Osteoblast (primary cell): ENCODE measurements around the gene SLC22A25. TPM values are rescaled to one million over a fixed set of nuclear protein-coding genes. Genes with fewer than 3 reads are reported as not detected.

ENCODE experiments used
- DNase-seq: peaks from one replicate; pipeline ENCODE4 v3.0.0; 2011; ENCODE audit warnings: low spot score, mixed read lengths; ENCODE audit not compliant: insufficient read length; ENCODE audit errors: missing footprints
- H2AFZ ChIP-seq: 2 replicates; pipeline ENCODE4 v1.6.0; 2011; ENCODE audit warnings: mild to moderate bottlenecking, low read length
- H3K27ac ChIP-seq: 2 replicates; pipeline ENCODE4 v1.5.1; 2011; ENCODE audit warnings: mild to moderate bottlenecking, low read depth, low read length, moderate library complexity
- H3K27me3 ChIP-seq: 2 replicates; pipeline ENCODE4 v1.6.0; 2012; ENCODE audit warnings: mild to moderate bottlenecking, control low read depth, inconsistent platforms, low read length, moderate library complexity; ENCODE audit not compliant: insufficient read depth
- H3K36me3 ChIP-seq: 2 replicates; pipeline ENCODE4 v1.5.1; 2011; ENCODE audit warnings: mild to moderate bottlenecking, low read length, control low read depth, moderate library complexity; ENCODE audit not compliant: insufficient read depth
- H3K4me1 ChIP-seq: 2 replicates; pipeline ENCODE4 v1.5.1; 2011; ENCODE audit warnings: mild to moderate bottlenecking, low read length, control low read depth, moderate library complexity; ENCODE audit not compliant: insufficient read depth
- H3K4me2 ChIP-seq: 2 replicates; pipeline ENCODE4 v1.6.0; 2011; ENCODE audit warnings: mild to moderate bottlenecking, low read length; ENCODE audit not compliant: insufficient read depth
- H3K4me3 ChIP-seq: fragments of 200-600 bp; sonication (generic); 3 replicates; pipeline ENCODE4 v1.5.1; 2012; ENCODE audit warnings: mild to moderate bottlenecking, low read length, inconsistent platforms; ENCODE audit not compliant: insufficient read depth
- H3K79me2 ChIP-seq: 2 replicates; pipeline ENCODE4 v1.6.0; 2012; ENCODE audit warnings: mild to moderate bottlenecking, low read length, control low read depth, inconsistent platforms; ENCODE audit not compliant: insufficient read depth
- H3K9me3 ChIP-seq: 2 replicates; pipeline ENCODE4 v1.5.1; 2011; ENCODE audit warnings: low read depth, low read length, control low read depth
- H4K20me1 ChIP-seq: 2 replicates; pipeline ENCODE4 v1.6.0; 2012; ENCODE audit warnings: mild to moderate bottlenecking, low read length, control low read depth; ENCODE audit not compliant: insufficient read depth
- total RNA-seq: library from RNA; depleted of rRNA; stranded (reverse); fragments of >200 nt; gene quantifications from 2 replicates; pipeline ENCODE4 v1.2.3, GENCODE V29; 2012
- TF ChIP-seq, protein P1 (sequence below): IDR thresholded peaks from 2 replicates; pipeline ENCODE4 v1.5.1; 2011; ENCODE audit warnings: mild to moderate bottlenecking, low read depth, low read length, moderate library complexity; ENCODE audit errors: extremely low read depth

SLC22A25 gene
- total RNA-seq, 1 donor = not detected

DNA sequence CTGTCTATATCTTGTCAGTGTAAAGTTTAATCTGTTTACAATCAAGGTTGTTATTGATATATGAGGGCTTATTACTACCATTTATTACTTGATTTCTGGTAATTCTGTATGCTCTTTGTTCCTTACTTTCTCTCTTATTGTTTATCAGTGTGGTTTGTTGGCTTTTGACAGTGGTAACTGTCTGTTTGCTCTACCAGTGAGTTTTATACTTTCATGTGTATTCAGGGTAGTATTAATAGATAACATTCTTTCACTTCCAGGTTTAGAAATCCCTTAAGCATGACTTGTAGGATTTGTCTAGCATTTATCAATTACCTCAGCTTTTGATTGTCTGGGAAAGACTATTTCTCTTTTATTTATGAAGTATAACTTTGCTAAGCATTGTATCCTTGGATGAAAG lies 37.5 kb upstream of the SLC22A25 start:
- Histone ChIP-seq H3K79me2 (no peaks in the 10 kb centered on the region), H3K4me2 (no peak overlapping the region), H4K20me1 (no peaks in the 10 kb centered on the region), H2AFZ (no peak overlapping the region), H3K27me3 (no peaks in the 10 kb centered on the region), H3K4me1 (no peaks in the 10 kb centered on the region), H3K36me3 (no peaks in the 10 kb centered on the region), H3K9me3 (no peaks in the 10 kb centered on the region), H3K27ac (no peak overlapping the region), H3K4me3 (no peak overlapping the region)
- no peak for DNase-seq
- TF ChIP-seq, protein P1, sequence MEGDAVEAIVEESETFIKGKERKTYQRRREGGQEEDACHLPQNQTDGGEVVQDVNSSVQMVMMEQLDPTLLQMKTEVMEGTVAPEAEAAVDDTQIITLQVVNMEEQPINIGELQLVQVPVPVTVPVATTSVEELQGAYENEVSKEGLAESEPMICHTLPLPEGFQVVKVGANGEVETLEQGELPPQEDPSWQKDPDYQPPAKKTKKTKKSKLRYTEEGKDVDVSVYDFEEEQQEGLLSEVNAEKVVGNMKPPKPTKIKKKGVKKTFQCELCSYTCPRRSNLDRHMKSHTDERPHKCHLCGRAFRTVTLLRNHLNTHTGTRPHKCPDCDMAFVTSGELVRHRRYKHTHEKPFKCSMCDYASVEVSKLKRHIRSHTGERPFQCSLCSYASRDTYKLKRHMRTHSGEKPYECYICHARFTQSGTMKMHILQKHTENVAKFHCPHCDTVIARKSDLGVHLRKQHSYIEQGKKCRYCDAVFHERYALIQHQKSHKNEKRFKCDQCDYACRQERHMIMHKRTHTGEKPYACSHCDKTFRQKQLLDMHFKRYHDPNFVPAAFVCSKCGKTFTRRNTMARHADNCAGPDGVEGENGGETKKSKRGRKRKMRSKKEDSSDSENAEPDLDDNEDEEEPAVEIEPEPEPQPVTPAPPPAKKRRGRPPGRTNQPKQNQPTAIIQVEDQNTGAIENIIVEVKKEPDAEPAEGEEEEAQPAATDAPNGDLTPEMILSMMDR = no peak

DNA sequence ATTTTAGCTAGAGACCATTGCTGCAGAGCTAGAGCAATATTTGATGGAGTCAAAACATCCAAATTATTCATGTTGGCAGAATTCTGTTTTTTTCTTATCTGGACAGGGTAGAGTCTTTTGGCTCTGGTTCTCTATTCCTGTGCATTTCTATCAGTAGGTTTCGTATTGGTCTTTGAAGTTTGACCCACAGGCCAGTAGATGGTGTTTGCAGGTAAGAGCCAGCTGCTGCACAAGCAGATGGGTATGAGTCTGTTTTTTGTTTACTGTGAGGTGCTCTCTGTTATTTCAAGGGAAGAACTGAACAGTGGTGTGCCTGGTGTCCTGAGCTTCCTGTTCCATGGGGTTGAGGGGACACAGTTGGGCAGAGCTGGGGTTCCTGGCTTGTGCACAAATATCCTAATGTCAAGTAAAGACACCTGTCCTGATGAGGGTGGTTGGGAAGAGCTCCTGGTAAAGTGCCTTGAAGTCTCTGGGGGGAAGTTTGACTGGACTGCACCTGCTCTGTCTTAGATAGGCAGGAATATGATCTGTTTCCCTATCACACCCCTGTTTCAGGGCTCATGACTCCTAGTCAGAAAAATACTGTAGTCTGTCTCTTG lies 34.0 kb upstream of the SLC22A25 start:
- no peak overlapping the region for H3K4me2 ChIP-seq
- H2AFZ ChIP-seq = no peak overlapping the region
- no peaks in the 10 kb centered on the region for H3K36me3 ChIP-seq
- H3K9me3 ChIP-seq = no peaks in the 10 kb centered on the region
- no peaks in the 10 kb centered on the region for H3K4me1 ChIP-seq
- no peak overlapping the region for H3K4me3 ChIP-seq
- H3K27ac ChIP-seq = no peak overlapping the region
- TF ChIP-seq, protein P1 = no peak
- H4K20me1 ChIP-seq = no peaks in the 10 kb centered on the region
- H3K79me2 ChIP-seq = no peaks in the 10 kb centered on the region
- no peak for DNase-seq
- no peaks in the 10 kb centered on the region for H3K27me3 ChIP-seq

DNA sequence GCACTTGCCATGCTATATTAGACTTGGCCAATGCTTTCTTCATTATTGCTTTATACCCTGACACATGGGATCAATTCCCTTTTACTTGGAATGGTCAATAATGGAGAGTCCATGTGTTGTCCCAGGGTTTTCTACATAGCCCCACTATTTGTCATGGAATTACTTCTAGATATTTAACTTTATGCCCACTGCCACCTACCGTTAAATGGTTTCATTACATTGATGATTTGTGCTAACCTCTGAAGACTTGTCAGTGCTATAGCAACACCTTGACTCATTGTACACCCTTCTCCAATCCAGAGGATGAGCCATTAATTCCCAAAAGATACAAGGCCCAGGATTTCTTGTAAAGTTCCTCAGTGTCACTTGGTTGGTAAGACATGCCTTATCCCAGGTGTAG lies 31.4 kb upstream of the SLC22A25 start:
- Histone ChIP-seq H3K4me1 (no peaks in the 10 kb centered on the region), H3K27me3 (no peaks in the 10 kb centered on the region), H3K9me3 (no peaks in the 10 kb centered on the region), H4K20me1 (no peaks in the 10 kb centered on the region), H3K79me2 (no peaks in the 10 kb centered on the region), H3K27ac (no peak overlapping the region), H3K36me3 (no peaks in the 10 kb centered on the region), H3K4me3 (no peak overlapping the region), H3K4me2 (no peak overlapping the region), H2AFZ (no peak overlapping the region)
- no peak for DNase-seq
- TF ChIP-seq, protein P1 = no peak

DNA sequence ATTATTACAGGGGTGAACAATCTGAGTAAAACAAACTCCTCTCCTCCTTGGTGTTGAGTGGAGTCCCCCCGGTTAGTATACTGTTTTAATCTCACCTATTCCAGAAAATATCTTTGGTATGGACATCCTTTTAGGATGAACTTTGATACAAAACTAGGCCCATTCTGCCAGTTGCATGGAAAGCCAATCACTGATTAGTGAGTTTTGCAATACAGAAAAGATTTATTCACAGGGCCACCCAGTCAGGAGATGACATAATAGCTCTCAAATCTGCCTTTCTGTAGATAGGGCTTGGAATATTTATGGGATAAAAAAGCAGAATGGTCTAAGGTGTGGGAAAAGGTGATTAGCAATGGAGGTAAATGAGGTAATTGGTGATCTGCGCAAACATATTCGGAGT lies 30.3 kb upstream of the SLC22A25 start:
- TF ChIP-seq, protein P1 = no peak
- H3K9me3 ChIP-seq = no peaks in the 10 kb centered on the region
- no peak overlapping the region for H3K4me2 ChIP-seq
- no peak overlapping the region for H3K27ac ChIP-seq
- no peaks in the 10 kb centered on the region for H3K4me1 ChIP-seq
- H3K36me3 ChIP-seq = no peaks in the 10 kb centered on the region
- no peaks in the 10 kb centered on the region for H4K20me1 ChIP-seq
- no peak overlapping the region for H2AFZ ChIP-seq
- no peak for DNase-seq
- no peaks in the 10 kb centered on the region for H3K27me3 ChIP-seq
- no peak overlapping the region for H3K4me3 ChIP-seq
- H3K79me2 ChIP-seq = no peaks in the 10 kb centered on the region
